ENCODE measurements around the gene PLXNB2. TPM values are rescaled to one million over a fixed set of nuclear protein-coding genes. Genes with fewer than 3 reads are reported as not detected.

Gene PLXNB2
- total RNA-seq, 4 donors from 2014 or later: 115 to 218 (median 154) TPM

GRCh38 chr22:50305393-50305922 lies 2.0 kb downstream of the PLXNB2 start:
- WGBS: 55% methylated on average over 10 of the region's 14 CpGs
- TF ChIP-seq POLR2AphosphoS5 (IDR thresholded peaks at IDR 0.05) (no peak), EP300 (IDR thresholded peaks at IDR 0.05) (no peak), CTCF (IDR thresholded peaks at IDR 0.05) (no peak), POLR2A (IDR thresholded peaks at IDR 0.05; ENCODE audit: low read depth) (no peak)
- Histone ChIP-seq H3K27ac (replicated peaks in 1 of 4) (peak overlapping the region; percentile 87 to 93 (median 91)), H3K27me3 (no peaks in the 10 kb centered on the region), H3K4me1 (peaks cover 72 to 89% (median 86%) of the 10 kb centered on the region in 4 donors), H3K9me3 (no peaks in the 10 kb centered on the region), H3K4me3 (peak overlapping the region; percentile 91 to 98 (median 94)), H3K36me3 (no peaks in the 10 kb centered on the region)
- intact Hi-C loops (cut with DNase I): no loop called here
- DNase-seq (ENCODE audit: extremely low spot score): no peak

GRCh38 chr22:50304528-50305392 lies 2.7 kb downstream of the PLXNB2 start:
- no peaks in the 10 kb centered on the region for H3K27me3 ChIP-seq
- WGBS: 39% methylated on average over 9 of the region's 22 CpGs
- no peaks in the 10 kb centered on the region for H3K9me3 ChIP-seq
- TF ChIP-seq POLR2AphosphoS5 (IDR thresholded peaks at IDR 0.05): no peak
- H3K4me1 ChIP-seq: peaks cover 79 to 95% (median 92%) of the 10 kb centered on the region in 4 donors
- no peak for DNase-seq (ENCODE audit: extremely low spot score)
- no peaks in the 10 kb centered on the region for H3K36me3 ChIP-seq
- H3K27ac ChIP-seq (replicated peaks in 1 of 4): peak overlapping the region; percentile 87 to 93 (median 91)
- peak overlapping the region; percentile 91 to 98 (median 94) for H3K4me3 ChIP-seq
- intact Hi-C loops (cut with DNase I): no loop called here

GRCh38 chr22:50303848-50304527 lies 3.5 kb downstream of the PLXNB2 start:
- TF ChIP-seq POLR2AphosphoS5 (IDR thresholded peaks at IDR 0.05) (no peak), CTCF (IDR thresholded peaks at IDR 0.05) (no peak), EP300 (IDR thresholded peaks at IDR 0.05) (no peak), POLR2A (IDR thresholded peaks at IDR 0.05; ENCODE audit: low read depth) (no peak)
- DNase-seq (ENCODE audit: extremely low spot score): no peak
- Histone ChIP-seq H3K27ac (replicated peaks in 1 of 4) (peak overlapping the region; percentile 87 to 93 (median 91)), H3K4me3 (peak overlapping the region; percentile 24 to 95 (median 92)), H3K36me3 (no peaks in the 10 kb centered on the region), H3K4me1 (peaks cover 80 to 95% (median 92%) of the 10 kb centered on the region in 4 donors), H3K27me3 (no peaks in the 10 kb centered on the region), H3K9me3 (no peaks in the 10 kb centered on the region)
- intact Hi-C loops (cut with DNase I): no loop called here
- WGBS: 45% methylated on average over 6 of the region's 11 CpGs

- intact Hi-C loops (cut with DNase I): no loop called here
- 27% methylated on average over 3 of the region's 7 CpGs for WGBS
- Histone ChIP-seq H3K27me3 (no peaks in the 10 kb centered on the region), H3K4me1 (peaks cover 80 to 95% (median 92%) of the 10 kb centered on the region in 4 donors), H3K9me3 (no peaks in the 10 kb centered on the region), H3K4me3 (peak overlapping the region; percentile 24 to 95 (median 92)), H3K36me3 (no peaks in the 10 kb centered on the region), H3K27ac (replicated peaks in 1 of 4) (peak overlapping the region; percentile 87 to 93 (median 91))
- TF ChIP-seq EP300 (IDR thresholded peaks at IDR 0.05) (no peak), CTCF (IDR thresholded peaks at IDR 0.05) (no peak), POLR2AphosphoS5 (IDR thresholded peaks at IDR 0.05) (no peak)
- no peak for DNase-seq (ENCODE audit: extremely low spot score)
Observed at GRCh38 chr22:50303515-50303847, 4.0 kb downstream of the PLXNB2 start.

GRCh38 chr22:50302564-50302963 lies 4.9 kb downstream of the PLXNB2 start:
- no peak for DNase-seq (ENCODE audit: extremely low spot score)
- TF ChIP-seq EP300 (IDR thresholded peaks at IDR 0.05): no peak
- peaks cover 82 to 95% (median 93%) of the 10 kb centered on the region in 4 donors for H3K4me1 ChIP-seq
- H3K27me3 ChIP-seq: no peaks in the 10 kb centered on the region
- WGBS: 58% methylated on average over 4 of the region's 5 CpGs
- H3K4me3 ChIP-seq: peak overlapping the region in 3 of 4 donors; percentile 4 to 20 (median 13)
- intact Hi-C loops (cut with DNase I): no loop called here
- H3K9me3 ChIP-seq: no peaks in the 10 kb centered on the region
- peak overlapping the region; percentile 87 to 93 (median 91) for H3K27ac ChIP-seq (replicated peaks in 1 of 4)
- H3K36me3 ChIP-seq: no peaks in the 10 kb centered on the region
